Inflammatory macrophage treated with lipopolysaccharide for 1 hour (primary cell): ENCODE data around the gene ARIH1.
"Not testable (repeated sequence)": the region's sequence is repeated elsewhere in the genome, so short reads cannot be mapped to it uniquely, and the experiment has no call there.

Experiments
- DNase-seq, 2 donors: peaks; one replicate each; pipeline ENCODE4 v3.0.0-alpha.2; 2020 to 2022

The ARIH1 gene

DNA sequence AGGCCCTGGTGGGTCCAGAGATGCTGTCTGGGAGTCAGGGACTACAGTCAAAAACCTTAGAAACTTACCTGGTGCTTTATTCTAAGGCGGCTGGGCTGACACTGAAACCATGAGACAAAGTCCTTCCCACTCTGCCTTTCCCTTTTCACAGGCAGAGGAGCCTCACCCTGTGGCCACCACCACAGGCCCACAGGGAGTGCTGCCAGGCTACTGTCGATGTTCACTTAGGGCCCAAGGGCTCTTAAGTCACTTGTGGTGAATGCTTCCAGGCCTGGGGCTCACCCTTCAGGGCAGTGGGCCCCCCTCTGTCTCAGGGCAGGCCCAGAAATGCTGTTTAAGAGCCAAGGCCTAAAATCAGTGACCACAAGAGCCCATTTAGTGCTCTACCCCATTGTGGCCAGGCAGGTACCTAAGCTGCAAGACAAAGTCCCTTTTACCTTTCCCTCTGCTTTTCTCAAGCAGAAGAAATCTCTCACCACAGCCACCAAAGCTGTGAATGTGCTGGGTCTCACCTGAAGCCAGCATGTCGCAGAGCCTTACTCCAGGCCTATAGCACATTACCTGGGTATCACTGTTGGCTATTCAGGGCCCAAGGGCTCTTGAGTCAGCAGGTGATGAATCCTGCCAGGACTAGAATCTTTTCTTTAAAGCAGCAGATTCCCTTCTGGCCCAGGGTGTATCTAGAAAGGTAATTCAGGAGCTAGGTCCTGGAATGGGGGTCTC lies 140.8 kb downstream of the ARIH1 start:
- DNase-seq, result no peak

- DNase-seq, result not testable (repeated sequence)
These were observed 141.6 kb downstream of the ARIH1 start for GRCh38 chr15:72615533-72616233.

- no peak for DNase-seq
These were observed 142.5 kb downstream of the ARIH1 start for GRCh38 chr15:72616491-72617210.

DNA sequence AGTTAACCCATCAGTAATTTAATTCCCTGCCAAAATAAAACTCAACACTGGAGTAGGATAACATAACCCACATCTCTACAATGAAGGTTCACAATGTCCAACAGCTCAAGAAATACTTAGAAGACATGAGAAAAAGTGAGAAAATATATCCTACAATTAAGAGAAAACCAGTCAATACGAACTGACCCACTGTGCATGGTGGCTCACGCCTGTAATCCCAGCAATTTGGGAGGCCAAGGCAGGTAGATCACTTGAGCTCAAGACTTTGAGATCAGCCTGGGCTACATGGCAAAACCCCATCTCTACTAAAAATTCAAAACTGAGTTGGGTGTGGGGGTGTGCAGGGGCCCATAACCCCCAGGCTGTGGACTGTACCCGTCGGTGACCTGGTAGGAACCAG lies 149.7 kb downstream of the ARIH1 start:
- not testable (repeated sequence) for DNase-seq

GRCh38 chr15:72626153-72626552 lies 152.0 kb downstream of the ARIH1 start:
- DNase-seq, result not testable (repeated sequence)

- peak; percentile 2 to 5 for DNase-seq
These were observed 154.3 kb downstream of the ARIH1 start for GRCh38 chr15:72628249-72629067.

- not testable (repeated sequence) for DNase-seq
These were observed 155.0 kb downstream of the ARIH1 start for GRCh38 chr15:72629068-72629570.

DNA sequence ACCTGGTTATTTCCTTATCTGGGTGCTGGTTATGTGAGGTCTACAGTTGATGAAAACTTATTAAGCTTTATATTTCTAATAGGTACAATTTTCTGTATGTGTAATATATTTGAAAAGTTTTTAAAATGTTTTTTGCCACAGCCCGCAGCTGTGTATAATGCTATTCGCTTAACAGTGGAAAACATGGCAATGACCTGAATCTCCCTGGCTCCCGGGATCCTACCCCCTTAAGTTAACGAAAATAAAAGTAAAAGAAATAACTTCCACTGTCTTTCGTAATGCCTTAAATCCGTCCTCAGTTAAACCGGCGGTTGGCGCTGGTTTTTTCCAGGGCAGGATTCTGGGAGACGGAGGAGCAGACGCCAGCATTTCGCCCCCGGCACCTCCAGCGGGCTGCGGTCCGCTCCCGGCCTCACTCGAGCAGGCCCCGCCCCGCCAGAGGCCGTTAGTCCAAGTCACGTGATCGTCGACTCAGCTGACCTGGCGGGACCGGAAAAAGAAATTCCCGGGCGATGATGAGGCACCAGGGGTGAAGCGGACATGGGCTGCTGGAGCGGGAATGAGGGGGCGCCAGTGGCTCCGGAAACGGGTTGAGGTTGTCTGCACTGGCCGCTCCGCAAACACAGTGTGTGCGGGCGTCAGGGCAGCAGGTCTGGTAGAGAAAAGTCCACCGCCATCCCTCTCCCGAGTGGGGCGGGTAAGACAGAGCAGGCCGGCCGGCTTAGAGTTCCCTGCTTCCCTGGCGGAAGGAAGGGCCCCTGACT lies 162.6 kb downstream of the ARIH1 start:
- DNase-seq, result peak in 1 of 2 donors; percentile 73

DNA sequence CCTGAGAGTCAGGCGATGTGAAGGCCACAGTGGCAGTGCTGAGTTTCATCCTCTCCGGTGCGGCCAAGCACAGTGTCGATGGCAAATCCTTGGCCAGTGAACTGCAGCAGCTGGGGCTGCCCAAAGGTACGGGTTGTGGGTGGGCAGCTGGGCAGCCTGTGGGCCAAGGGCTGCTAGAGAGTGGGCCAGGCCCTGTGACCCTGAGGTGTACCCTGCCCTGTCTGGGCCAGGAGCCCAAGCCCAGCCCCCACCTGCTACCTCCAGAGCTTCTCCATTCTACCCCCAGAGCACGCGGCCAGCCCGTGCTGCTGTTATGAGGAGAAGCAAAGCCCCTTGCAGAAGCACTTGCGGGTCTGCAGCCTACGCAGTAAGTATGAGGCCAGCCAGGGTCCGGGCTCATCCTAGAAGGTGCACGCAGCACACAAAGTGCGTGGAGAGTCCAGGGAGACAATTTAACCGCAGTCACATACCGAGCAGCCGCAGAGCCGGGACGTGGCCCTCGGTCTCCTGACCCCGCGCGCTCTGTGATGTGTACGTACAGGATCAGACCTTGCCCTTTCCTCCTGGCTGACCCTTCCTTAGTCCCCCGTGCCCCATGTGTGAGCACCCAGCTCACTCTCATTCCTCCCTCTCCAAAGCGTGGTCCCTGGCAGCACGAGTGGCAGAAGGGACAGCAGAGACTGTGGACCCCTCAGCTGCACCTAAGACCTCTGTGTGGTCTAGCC lies 165.8 kb downstream of the ARIH1 start:
- not testable (repeated sequence) for DNase-seq

GRCh38 chr15:72642271-72642670 lies 168.1 kb downstream of the ARIH1 start:
- not testable (repeated sequence) for DNase-seq

- DNase-seq, result not testable (repeated sequence)
These were observed 174.6 kb downstream of the ARIH1 start for GRCh38 chr15:72648631-72649253.
